HG03378 (cell line): ENCODE measurements around the gene OR6N1.
A peak's percentile ranks its signal among the peaks of the same experiment; 100 is the strongest.

Experiments
- ATAC-seq: cut with Tn5 transposase; IDR thresholded peaks from one replicate; pipeline ENCODE4 v1.9.1; 2021; ENCODE audit warnings: mild to moderate bottlenecking, moderate library complexity; ENCODE audit not compliant: unreplicated experiment

The OR6N1 gene

DNA sequence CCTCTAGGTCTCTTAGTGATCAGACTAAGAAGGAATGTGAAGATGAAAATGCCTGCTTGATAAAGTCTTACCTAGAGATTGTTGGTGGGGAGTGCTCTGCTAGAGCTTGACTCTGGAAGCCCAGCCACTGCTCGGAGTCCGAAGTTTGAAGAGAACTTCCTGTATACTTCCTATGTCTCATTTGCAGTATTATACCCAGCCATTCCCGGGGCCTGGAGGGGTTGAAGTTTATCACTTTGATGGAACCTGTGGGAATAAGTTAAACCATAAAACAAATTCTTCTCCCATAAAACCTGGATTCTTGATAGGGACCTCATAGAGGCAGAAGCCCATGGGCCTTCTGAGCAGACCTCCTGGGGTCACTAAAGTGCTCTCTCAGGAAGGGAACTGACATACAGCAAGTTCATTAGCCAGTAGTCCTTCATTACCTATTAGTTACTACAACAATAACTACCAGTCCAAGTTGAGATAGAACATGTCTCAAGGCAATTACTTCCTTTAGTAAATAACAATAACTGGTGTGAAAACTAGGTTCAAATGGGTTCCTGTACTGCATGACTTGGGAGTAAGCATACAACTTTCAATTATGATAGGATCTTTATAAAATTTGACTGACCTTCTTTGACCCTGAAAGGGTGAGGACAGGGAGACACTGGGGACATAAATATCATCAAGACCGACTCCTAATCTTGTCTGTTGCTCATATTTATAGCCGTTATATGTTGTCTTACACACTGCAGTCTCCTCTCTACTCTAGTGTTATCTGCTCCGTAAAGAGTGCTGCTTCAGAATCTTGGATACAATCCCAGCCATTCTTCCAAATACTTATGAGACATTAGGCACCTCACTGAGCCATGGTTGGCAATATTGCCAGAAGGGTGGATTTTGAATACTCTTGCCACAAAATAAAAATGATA is at the start of gene OR6N1:
TSS of gene OR6N1 (minus strand) at position 246 of the 917 bp plus-strand sequence. CDS start 5,513 bp downstream, outside the sequence.
- ATAC-seq, result no peak

GRCh38 chr1:158821723-158822122 is 49.7 kb upstream of the OR6N1 start:
- no peak for ATAC-seq

DNA sequence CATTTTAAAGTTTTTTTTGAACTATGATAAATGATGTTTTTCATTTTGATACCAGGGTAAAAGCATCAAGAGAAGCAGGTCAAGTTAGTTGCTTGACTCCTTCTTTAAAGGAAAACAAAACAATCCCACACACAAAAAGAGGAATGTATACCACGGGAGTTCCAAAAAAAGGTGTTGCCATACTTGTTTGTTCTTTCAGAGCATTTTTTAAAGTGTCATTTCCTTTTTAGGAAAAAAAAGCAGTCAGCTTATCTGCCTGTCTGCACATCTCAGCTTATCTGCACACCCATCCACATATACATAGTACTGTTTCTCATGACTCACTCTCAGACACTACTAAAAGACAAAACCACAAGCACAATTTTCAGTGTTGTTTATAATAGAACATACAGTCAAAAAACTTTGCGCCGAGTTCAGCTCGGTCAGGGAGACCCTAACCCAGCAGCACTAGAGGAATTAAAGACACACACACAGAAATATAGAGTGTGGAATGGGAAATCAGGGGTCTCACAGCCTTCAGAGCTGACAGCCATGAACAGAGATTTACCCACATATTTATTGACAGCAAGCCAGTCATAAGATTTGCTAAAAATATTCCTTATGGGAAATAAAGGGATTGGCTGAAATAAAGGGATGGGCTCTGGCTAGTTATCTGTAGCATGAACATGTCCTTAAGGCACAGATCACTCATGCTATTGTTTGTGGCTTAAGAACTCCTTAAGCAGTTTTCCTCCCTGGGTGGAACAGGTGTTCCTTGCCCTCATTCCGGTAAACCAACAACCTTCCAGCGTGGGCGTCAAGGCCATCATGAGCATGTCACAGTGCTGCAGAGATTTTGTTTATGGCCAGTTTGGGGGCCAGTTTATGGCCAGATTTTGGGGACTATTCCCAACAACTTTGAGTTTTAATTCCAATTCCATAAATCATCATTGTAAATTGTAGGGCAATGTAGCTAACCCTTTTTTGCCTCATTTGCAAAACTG is 47.8 kb upstream of the OR6N1 start:
- ATAC-seq, result peak; percentile 90

DNA sequence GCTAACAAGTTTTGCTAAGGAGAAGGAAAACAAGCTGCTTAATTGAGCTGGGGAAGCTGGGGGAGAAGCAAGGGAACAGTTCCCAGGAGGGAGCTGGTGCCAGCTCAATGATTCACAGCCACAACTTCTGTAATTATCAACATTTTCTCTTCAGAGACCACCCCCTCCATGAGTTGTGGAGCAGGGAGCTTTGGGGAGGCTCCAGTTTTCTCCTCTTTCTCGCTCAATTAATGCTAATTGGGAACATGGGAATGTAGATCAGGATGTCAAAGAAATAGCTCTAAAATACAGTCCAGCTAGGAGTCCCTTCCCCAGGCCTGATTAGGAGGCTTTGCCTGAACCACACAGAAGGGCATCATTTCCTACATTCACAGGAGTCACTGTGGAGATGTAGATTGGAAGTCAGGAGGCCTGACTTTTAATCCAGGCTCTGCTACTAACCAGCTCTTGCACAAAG is 47.0 kb upstream of the OR6N1 start:
- no peak for ATAC-seq

GRCh38 chr1:158818560-158818959 is 46.6 kb upstream of the OR6N1 start:
- no peak for ATAC-seq

DNA sequence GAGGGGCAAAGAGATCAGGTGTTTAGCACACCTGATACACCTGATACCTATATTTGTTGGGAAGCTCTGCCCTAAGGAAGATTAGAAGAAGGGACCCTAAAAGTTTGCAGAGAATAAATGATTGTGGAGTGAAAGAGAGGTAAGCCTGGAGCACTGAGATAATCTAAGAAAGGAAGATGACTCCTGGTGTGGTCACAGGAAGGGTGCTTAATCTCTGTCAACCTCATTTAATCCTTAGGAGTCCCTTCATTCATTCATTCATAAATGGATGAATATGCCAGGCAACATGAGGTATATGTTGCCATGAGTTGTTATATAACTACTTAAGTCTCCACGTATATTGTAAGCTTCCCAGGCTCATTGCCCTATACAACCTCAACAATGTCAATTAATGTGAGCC is 43.0 kb upstream of the OR6N1 start:
- ATAC-seq, result no peak

DNA sequence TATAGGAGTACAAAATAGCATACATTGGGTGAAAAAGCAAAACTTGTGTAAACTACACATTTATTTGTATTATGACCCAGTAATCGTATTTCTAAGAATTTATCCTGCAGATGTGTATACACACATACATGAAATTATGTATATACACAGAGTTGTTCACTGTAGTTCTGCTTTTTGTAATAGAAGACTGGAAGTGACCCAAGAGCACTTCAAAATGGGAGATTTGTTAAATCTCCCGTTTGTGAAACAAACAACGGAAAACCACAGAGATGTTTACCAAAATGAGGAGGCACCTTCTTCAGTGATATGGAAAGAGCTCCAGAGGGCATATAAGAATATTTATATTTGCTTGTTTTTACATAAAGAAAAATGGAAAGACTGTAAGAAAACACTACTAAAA is 41.2 kb upstream of the OR6N1 start:
- ATAC-seq, result no peak

DNA sequence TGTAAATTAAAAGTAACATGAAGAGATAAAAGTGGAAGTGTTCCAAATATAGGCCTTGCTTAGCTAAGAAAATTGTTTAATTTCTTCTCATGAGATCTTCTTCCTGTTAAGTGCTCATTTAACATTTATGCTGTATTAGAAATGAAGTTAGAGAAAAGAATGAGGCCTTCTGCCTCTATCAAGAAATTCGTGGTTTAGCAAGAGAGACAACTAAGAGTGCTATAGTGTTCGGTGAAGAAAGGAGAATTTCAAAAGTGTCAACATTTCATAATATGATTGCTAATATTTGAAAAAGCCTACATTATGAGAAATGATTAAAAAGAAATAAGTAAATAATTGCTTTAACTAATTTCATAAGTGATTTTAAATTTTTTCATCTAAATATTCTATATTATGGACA is 40.3 kb upstream of the OR6N1 start:
- no peak for ATAC-seq

GRCh38 chr1:158810311-158810710 is 38.3 kb upstream of the OR6N1 start:
- no peak for ATAC-seq

DNA sequence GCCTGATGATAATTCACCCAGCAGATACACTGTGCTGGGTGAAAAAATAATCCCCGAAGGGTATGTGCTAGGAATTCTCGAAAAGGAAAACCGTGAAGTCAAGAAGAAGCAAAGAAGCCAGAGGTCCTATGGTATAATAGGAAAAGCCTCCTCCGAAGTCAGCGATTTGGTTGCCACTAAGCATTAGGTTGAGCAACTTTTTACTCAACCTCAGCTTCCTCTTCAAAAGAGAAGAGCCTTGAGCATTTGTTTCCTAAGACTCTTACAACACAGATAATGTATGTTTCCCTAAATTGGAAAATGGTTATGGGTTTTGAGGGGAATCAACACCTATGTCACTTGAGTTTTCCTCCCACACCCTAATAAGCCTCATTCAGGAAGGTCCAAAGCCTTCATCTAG is 37.9 kb upstream of the OR6N1 start:
- no peak for ATAC-seq

DNA sequence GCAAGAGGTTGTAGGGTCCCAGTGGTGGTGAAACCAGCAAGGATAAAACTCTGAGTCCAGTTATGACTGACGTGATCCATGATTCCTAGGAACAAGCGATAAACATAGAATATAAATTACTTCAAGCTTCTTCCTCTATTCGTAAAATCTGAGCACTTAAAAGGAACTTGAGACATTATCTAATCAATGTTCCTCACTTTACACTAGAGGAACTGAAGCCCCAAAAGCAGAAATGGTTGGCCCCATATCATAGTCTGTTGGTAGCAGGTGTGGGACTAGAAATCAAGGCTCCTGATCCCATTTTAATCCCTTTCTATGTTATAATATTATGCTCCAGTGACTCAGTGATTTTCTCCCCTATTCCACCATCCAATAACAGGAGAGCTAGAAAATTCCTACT is 37.3 kb upstream of the OR6N1 start:
- no peak for ATAC-seq

DNA sequence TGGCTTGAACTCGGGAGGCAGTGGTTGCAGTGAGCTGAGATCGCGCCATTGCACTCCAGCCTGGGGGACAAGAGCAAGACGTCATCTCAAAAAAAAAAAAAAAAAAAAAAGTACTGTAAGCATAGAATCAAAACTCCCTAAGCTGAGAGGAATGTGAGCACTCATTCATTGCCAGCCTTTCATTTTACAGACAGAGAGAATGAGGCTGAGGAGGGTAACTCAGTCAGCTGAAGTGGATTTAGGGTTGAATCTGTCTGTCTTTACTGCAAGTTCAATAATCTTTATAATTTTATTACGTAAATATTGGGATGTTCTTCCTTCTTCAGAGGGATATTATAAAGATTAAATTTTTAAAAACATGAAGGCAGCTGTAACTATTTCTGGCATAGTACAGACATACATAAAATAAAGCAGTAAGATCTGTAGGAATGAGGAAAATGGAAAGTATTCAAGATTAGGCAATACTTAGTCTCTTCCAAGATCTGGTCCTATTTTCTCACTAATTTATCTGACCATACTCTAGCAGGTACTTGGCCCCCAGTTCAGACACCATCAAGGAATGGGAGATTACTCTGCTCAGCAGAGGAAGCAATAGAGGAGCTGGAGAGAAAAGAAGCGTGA is 35.0 kb upstream of the OR6N1 start:
- no peak for ATAC-seq

DNA sequence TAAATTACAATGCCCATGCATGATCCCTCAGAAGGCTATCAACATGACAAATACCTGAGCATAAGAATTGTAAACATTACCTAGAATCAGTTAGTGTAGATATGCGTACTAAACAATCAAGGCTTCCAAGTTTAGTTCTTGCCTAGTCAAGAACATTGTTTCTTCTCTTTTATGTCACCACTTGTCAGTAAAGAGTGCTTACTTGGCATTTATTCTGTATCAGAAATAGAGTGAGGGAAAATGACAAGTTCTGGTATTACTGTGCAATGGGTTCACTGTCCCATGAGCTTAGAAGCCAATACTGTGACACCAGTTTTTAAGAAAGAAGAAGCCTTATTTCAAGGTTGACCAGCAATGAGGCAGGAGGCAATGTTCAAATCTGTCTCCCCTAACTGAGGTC is 31.7 kb upstream of the OR6N1 start:
- no peak for ATAC-seq

DNA sequence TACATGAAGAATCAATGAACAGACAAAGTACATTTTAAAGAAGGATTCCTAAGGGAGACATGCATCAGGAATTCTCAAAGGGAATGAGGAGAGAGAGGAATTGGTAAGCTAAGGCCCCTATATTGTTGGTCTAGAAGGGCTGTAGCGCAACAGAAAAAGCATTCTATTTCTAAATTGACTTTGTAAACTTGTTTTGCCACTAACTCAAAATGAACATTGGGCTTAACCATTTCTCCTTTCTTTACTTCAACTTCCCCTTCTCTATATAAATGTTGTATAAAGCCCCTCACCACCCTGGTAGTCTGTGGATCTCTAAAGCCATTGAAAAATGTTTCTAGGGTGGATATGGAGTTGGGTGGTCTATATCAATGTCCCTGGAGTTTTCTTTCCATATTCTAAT is 29.4 kb upstream of the OR6N1 start:
- ATAC-seq, result no peak

- no peak for ATAC-seq
Observed at GRCh38 chr1:158800526-158800925, 28.5 kb upstream of the OR6N1 start.

DNA sequence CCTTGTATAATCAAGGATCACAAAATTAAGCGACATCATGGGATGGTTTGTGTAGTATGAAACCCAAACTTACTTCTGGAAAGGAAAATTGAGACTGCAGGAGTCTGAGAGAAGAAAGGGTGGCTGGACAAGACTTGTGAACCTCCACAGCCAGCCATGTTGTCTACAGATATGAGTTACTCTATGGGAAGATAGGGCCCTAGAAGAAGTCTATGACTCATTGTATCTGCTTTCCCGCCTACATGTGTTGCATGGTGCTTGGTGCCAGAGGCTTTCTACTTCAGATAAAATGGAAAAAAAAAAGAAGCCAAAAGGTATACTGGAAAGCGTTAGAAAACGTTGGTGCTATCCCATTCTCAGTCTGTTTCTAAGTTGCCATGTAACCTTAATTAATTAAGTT is 27.7 kb upstream of the OR6N1 start:
- no peak for ATAC-seq

- ATAC-seq, result no peak
Observed at GRCh38 chr1:158798531-158798930, 26.5 kb upstream of the OR6N1 start.

DNA sequence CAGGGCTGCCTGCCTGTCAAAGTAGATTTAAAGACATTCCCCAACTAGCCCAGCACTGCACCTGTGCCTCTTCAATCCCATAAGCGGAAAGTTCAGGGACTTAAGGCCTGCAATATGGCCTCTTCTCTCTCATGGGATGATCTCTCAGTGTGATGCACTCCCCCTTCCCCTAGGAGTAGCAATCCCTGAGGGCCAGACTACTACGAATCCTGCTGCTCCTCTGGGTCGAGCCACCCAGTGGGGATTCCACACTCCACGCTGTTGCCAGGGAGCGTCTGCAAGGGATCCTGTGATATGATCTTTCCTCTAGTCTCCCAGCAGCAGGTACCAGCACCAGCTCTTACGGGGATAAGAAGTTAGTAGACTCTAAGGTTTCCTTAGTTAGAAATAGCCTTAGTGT is 22.3 kb upstream of the OR6N1 start:
- no peak for ATAC-seq

DNA sequence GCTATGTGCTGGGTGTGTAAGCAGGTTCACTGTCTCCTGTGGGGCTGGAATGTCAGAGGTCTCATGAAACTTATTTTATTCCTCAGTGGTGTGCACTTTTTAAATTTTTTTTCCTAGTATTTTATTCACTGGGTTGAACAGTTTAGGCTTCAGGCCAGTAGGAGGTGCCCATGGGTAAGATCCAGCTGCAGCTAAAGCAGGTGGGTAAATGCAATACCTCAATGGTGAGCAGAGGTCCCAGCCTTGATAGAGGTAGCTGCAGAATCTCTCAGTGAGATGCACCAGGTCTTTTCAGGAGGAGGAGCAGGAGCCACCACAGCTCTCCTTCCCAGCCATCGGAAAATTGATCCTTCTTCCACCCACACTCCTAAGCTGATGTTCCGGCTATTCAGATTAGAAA is 21.6 kb upstream of the OR6N1 start:
- no peak for ATAC-seq

DNA sequence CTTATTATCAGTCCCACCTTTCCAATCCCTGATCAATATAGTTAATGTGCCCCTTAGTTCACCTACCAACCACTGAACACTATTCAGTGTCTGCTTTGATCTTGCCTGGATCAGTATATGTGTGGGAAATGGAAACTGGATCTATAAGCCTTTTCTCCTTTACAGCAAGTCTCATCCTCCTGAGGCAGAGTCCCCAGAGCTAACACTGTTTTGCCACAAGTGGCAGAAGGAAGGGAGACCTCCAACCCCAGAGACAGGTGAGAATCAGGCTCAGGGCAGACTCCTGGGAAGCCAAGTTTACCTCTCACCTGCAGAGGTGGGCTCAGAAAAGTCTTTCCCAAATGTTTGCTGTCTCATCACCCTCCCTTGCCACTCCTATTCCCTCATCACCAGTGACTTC is 9.1 kb upstream of the OR6N1 start, which contains the start of gene OR6N2:
TSS of gene OR6N2 (minus strand) at position 101 of the 400 bp plus-strand sequence. CDS start 3,569 bp downstream, outside the sequence.
- no peak for ATAC-seq

- no peak for ATAC-seq
Observed at GRCh38 chr1:158754420-158754819, 17.6 kb downstream of the OR6N1 start, which contains the start of gene OR6K6. Gene OR6K6 (plus strand): TSS chr1:158754720. CDS start chr1:158754888, 168 bp downstream.
